NK-92 (cell line): ENCODE data around the gene SYCE1L.

Experiments used
- DNase-seq: peaks from one replicate; lab custom pipeline; 2025; ENCODE audit not compliant: unreplicated experiment; lab: John Stamatoyannopoulos, UW

The SYCE1L gene

GRCh38 chr16:77246150-77246549 is 46.9 kb downstream of the SYCE1L start:
- DNase-seq = no peak

DNA sequence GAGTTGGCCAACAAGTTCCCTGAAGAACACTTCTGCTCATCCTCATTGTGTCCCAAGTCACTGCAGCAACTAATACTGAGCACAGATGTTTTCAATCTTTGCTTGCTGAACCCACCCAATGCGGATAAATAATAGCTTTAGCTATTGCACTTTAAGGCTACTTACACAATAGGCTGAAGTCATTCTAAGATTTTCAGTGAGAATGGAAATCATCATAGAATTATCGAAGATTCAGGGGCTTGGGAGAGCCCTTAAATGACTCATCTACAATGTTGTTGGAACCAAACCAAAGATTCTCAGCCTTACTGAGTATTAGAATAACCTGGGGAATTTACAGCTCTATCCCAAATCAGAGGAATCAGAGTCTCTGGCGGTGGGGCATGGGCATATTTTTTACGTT is 51.2 kb downstream of the SYCE1L start:
- DNase-seq = no peak
